Right lobe of liver (tissue), 4 donors: Measurements from ENCODE around the gene CA5A.
"Not testable (repeated sequence)": the region's sequence is repeated elsewhere in the genome, so short reads cannot be mapped to it uniquely, and the experiment has no call there.

Experiments
- CTCF ChIP-seq, 4 donors: fragments of 200-600 bp in 3 of 4; fragments of 450-650 bp in 1 of 4; IDR thresholded peaks; one replicate each; pipeline versions ENCODE4 v1.5.1 to v1.8.0; 2016 to 2022; ENCODE audit warnings: antibody characterized with exemption in 4 of 4, mild to moderate bottlenecking in 2 of 4
- POLR2A ChIP-seq: fragments of 450-650 bp; IDR thresholded peaks from one replicate; pipeline ENCODE4 v1.6.1; 2017; ENCODE audit warnings: antibody characterized with exemption, mild to moderate bottlenecking
- donor health status: DM: no; HTN: no; CAD: no.
- donor health status: DM: no; HTN: no; CAD: no.
- donor health status: DM: no; HTN: yes; CAD: no.

GRCh38 chr16:87979911-87980630, 43.7 kb upstream of the CA5A start:
- TF ChIP-seq CTCF (IDR thresholded peaks at IDR 0.05); POLR2A: not testable (repeated sequence)
